ENCODE results near the gene KCNF1.
A peak's percentile ranks its signal among the peaks of the same experiment; 100 is the strongest.

KCNF1 gene

DNA sequence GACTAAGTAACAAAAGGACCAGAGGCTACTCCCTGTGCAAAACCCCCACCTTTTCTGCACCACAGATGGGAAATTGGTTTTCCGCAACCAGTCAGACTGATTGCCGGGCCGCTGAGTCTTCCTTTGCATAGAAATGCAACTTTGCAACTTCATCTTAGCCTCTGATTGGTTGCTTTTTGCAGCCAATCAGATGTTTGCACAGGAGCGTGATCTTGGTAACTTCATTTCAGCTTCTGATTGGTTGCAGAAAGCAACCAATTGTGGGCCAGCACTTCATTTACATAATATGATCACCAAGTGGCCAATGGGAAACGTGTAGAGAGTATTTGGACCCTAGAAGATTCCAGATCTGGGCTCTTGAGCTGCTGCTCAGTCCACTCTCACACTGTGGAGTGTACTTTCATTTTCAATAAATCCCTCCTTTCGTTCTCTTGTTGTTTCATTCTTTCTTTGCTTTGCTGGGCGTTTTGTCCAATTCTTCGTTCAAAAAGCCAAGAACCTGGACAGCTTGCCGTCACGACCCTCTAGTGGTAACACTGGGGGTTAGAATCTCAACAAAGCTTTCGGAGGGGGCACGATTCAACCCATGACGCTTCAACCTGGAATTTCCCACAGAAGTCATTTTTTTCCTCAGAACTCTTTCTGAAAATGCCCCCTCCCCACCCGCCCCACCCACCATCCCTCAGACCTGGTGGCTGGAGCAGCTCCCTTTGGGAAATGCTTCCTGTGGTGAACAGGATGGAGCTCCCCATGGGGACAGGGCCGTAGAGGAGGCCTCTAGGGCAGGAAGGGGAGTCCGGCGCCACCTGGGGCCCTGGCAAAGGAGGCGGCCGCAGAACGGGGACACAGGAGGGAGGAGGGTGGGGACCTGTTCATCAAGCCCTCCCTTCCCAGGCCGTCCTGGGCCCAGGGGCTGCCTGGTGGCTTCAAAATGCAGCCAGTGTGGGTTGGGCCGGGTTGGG lies 31.8 kb upstream of the KCNF1 start:
- DNase-seq, result no peak

DNA sequence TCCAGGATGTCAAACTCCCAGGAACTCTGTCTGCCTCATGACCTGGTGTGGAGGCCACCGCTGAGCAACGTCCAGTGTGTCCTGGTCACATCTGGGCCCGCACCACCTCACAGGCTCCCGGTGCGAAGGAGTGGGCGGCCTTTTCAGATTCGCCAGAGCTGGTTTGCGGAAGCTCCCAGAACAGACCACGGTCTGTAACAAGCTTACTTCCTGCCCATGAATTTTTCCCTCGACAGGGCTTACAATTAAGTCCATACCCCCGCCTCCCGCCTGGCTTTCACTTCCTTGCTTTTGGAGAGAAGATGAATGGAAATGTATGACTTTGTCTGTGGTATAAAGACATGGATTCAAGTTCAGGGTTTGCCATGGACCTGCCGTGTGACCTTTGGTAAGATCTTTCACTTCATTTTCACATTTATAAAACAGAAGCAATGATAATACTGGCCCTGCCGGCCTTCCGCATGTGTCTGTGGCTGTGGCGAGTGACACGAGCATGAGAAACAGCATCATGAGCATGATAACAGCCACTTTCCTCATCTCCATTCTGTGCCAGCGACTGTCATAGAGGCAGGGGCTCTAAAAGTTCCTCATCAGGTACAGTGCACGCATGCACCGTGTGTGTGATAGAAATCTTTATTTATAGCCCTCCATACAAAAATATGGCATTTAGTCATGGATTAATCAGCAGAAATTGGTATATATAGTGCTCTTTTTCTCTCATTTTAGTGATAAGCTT lies 31.0 kb upstream of the KCNF1 start:
- DNase-seq, result peak in 1 of 56 donors; percentile 32

DNA sequence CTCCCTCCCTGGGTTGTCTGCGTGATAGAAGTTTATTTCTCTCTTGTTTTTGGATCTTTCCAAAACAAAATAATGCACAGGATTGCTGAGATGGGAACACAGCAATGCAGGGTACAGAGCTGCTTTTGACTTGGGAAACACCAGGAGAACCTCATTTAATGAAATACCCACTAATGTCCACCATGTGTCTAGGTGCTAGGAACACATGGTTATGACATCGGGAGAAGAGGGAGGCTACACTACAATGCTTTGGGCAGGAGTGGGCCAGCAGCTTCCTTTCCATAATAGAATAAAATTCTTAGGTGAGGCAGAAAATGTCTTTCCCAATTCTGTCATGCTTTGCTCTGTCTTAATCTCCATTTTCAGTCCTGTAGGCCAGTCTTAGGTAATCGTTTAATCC lies 29.2 kb upstream of the KCNF1 start:
- DNase-seq, result no peak

DNA sequence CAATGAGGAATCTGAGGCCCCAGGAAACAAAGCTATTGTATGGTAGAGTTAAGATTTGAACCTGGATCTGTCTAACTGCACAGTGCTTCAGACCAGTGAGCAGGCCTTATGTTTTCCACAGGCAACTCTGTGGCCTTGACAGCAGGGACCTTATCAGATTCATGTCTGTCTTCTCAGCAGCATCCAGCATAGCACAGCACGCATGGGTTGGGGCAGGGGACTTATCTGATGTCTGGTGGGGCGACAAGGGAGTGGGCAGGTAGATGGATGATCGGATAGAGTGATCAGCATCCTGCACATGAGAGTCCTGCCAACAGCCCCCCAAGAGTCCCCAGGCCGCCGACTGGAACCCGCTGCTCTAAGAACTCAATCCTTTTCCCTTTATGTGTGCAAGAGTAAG lies 28.7 kb upstream of the KCNF1 start:
- no peak for DNase-seq

DNA sequence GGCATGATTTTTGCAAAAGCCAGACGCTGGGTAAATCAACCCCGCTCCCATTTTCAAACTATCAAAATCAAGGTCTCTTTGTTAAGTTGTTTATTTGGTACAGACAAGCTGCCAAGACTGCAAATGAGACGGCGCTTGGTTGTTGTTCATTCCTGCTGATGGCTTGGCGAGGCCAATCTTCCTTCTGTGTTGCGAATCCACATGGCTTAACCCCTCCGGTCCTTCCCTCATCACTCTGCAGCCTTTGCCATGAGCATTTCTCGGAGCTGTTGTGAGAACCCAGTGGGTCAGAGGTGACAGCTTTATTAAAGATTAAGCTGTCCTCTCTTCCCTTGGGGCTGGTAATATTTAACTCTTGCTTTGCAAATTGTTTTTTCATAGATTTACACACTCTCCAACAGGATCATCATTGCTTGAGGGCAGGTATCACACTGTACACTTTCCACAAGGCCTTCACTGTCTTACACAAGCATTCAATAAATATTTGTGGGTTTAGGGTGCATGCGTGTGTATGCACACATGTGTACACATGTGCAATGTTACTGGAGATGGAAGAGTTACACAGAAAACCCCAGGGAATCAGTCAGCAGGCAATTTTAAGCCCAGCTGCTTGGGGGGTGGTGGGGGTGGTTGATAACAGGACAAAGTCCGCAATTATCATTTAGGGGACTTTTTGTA lies 27.8 kb upstream of the KCNF1 start:
- DNase-seq, result peak in 25 of 56 donors; percentile 14 to 71 (median 39)

DNA sequence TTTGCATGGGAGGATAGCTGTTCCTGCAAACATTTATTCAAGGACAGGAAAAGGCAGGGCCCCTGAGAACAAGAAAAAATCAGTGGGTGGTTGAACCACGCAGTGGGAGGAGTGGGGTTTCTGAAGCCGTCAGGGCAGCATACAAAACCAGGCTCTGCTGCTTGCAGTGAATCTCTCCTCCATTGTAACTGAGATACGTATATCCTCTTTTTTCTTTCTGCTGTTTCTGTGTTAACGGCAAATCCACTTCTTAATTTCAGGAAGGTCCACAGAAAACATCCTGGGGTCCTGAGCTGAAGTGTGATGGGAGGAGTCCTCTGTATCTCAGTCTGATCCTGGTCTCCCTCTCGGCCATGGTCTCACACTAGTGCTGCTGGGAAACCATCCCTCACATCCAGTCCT lies 27.2 kb upstream of the KCNF1 start:
- peak in 6 of 56 donors; percentile 22 to 53 (median 26) for DNase-seq

GRCh38 chr2:10885094-10885860 lies 26.5 kb upstream of the KCNF1 start:
- DNase-seq, result no peak

GRCh38 chr2:10887476-10887875 lies 24.3 kb upstream of the KCNF1 start:
- DNase-seq, result no peak

- DNase-seq, result peak in 9 of 56 donors; percentile 27 to 56 (median 35)
Observed at GRCh38 chr2:10889651-10890215, 22.0 kb upstream of the KCNF1 start.

GRCh38 chr2:10890706-10891270 lies 20.9 kb upstream of the KCNF1 start:
- no peak for DNase-seq

- no peak for DNase-seq
Observed at GRCh38 chr2:10891390-10891789, 20.3 kb upstream of the KCNF1 start.

DNA sequence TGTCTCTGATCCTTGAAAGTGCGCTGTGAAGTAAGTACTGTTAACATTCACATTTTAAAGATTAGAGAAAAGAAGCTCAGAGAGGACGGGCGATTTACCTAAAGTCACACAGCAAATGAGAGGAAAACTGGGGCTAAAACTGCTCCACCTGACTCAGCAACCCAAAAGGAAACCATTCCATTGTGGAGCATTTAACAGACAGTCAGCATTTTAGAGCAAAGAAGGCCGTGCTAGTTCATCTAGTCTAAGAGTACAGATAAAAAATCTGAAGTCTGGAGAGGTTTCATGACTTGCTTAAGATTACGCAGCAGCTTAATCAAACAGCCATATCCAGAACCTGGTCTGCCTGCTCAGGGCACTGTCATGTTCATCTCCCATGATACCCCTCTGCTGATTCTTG lies 19.9 kb upstream of the KCNF1 start:
- no peak for DNase-seq

DNA sequence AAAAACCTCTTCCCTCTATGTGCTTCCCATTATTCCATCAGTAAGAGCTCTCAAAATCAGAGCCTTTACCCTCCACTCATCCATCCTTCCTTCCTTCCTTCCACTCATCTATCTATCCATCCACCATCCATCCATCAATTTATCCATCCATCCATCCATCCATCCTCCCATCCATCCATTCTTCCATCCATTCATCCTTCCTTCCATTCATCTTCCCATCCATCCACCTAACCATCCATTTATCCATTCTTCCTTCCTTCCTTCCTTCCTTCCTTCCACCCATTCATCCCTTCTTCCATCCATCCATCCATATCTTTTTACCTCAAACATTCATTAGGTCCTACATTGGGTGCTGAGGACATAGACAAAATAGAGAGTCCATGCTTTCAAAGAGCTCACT lies 19.4 kb upstream of the KCNF1 start:
- DNase-seq, result no peak

DNA sequence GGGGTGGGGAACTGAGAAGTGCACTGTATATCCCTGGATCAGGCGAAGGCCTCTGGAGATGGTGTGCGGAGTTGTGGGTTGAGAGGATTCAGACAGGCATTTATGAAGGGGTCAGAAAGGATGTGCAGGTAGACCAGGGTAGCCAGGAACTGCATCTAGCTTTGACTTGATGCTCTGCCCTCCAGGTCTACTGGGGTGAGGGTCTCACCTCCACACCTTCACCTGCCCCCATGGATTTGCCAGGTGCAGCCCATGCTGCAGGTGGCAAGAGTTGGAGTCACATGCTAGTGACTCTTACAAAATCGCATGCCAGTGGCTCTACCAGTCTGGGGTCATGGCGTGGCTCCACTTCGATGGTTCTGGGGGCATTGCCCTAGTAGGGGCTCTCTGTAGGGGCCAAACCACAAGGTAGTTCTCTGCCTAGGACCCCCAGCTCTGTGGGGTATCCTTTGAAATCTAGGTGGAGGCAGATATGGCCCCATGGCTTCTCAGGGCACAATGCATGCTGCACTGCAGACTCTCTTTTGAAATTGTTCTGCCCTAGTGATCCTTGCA lies 18.9 kb upstream of the KCNF1 start:
- DNase-seq, result no peak

DNA sequence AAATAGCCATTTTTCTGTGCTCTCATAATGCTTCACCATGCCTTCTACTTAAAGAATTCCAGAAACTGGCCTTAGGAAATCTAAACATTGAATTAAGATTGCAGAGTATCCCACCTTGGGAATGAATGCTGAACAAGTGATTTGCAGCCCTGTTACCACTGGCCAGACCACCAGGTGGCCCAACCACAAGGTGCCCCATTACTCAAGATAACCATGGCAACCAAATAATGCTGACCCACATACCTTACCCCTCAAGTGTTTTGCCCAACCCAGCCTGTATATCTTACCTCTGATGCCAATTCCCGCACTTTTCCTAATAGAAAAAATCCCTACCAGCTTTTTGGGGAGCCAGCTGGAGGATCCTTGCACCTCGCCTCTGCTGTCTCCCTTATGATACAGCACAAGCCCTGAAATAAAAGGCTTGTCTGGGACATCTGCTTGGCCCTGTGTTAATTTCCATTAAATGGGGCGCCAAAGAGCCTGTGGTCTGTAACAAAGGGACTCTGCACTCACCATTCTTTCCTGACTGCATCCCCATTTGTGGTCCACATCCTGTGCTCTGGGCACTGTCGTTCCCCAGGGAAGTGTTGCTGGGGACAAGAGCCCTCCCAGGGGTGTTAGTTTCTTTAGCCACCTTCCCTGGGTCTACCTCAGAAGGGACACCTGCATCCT lies 17.3 kb upstream of the KCNF1 start:
- no peak for DNase-seq

GRCh38 chr2:10895231-10895630 lies 16.5 kb upstream of the KCNF1 start:
- DNase-seq, result no peak

DNA sequence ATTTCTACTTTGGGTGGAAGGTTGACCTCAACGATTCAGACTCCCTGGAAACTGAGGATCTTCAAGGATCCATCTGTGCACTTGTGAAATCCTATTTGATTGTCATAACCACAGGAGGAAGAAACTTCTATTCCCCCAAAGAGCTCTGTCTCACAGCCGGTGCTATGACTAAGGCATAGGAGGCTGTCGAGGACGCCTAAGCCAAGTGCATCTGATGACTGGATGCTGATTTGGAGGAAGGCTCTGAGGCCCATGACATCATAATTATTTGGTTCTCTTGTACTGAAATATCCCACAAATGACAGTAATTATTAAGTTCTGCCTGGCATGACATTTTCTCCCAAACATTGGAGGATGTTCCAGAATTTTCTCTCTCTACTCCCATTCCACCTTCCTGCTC lies 13.8 kb upstream of the KCNF1 start:
- no peak for DNase-seq

- no peak for DNase-seq
Observed at GRCh38 chr2:10900216-10901109, 11.3 kb upstream of the KCNF1 start.

Measured in amygdala (tissue), 56 donors.